ENCODE results near the gene ATG7.
"Not testable (repeated sequence)": the region's sequence is repeated elsewhere in the genome, so short reads cannot be mapped to it uniquely, and the experiment has no call there.

Gene ATG7

GRCh38 chr3:11304175-11304574 is 32.0 kb downstream of the ATG7 start:
- no peak for DNase-seq

DNA sequence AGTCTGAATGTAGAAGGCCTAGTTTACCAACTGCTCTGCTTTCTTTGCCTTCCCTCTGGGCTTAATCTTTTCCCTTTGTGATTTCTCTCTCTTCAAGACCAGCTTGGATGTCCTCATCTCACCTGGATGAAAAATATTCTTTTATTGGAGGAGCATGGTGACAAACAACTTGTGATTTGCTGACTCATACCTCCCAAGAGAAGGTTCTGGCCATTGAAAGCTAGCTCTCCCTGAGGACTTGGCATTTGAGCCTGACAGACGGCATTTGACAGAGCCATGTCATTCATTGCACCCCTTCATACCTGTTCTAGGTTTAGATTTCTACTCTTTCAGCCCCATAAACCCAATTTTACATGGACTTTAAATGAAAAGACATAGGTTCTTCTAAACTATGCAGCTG is 33.3 kb downstream of the ATG7 start:
- no peak for DNase-seq

DNA sequence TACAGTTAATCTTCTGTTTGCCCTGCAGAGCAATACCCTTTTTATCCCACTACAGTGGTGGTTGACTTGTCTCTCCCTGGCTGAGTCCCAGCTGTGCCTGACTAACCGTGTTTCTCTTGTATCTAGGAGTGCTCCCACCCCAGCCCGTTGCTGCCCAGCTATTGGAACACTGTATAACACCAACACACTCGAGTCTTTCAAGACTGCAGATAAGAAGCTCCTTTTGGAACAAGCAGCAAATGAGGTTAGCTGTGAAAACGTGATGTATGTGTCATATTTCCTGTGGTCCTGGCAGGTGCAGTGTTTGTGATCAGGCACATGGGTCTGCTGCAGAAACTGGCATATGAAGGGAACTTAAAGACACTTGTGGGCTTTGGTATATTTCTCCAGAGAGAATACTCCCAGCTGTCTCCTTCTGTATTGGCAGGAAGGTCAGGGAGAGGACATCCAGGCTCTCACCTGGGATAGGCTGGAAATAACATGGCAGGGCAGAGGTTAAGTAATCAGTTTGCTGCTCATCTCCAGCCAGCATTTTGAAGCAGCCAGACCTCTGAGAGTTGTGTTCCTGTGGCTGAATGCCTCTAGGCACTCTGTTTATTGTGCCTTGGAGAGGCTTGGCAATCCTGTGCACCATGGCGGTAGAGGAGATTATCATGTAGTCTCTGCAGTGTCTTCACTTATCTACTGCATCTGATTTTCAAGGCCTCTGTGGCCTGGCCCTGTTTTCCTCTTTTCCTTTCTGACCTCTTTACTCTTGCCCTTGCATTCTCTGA is 34.8 kb downstream of the ATG7 start:
- no peak for DNase-seq

DNA sequence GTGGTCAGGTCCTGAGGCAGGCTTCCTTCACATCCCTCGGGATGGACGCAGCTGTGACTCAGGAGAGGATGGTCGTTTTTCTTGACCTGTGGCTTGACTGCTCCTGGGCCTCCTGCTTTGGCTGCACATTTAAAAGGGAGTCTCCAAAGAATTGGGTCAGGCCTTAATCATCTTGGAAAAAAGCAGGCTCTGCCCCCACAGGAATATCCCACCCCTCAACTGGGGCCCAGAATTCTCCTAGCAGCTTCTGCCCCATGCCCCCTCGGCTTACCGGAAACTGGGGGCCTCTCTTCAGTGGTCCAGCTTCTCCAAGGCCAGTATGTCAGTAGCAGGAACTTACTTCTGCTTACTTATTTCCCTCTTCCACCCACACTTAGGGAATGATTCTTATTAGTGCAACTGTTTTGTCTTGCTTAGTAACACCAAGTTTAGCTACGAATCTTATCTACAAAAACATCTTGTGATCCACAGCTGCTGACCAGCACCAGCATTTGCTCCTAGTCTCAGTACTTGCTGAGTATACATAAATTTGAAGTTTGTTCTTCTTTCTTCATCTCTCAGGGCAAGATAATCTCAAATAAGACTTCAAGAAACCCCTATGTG is 35.7 kb downstream of the ATG7 start:
- DNase-seq = no peak

DNA sequence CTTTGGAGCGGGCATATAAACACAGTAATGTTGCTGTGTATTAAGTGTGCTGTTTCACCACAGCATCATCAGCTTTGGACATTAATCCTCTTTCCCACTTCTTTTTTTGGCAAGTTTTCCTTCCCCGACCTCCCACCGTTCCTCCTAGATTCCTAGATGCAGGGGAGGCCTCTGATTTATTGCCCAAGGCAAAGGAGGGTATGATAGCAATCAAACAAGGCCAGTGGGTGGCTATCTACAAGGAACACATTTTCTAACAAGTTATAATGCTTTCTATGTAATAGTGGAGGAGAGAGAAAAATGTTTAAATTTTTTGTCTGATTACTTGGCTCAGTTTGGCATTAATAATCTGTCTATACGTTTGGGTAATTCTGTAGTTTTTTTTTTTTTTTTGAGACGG is 38.1 kb downstream of the ATG7 start:
- DNase-seq = no peak

DNA sequence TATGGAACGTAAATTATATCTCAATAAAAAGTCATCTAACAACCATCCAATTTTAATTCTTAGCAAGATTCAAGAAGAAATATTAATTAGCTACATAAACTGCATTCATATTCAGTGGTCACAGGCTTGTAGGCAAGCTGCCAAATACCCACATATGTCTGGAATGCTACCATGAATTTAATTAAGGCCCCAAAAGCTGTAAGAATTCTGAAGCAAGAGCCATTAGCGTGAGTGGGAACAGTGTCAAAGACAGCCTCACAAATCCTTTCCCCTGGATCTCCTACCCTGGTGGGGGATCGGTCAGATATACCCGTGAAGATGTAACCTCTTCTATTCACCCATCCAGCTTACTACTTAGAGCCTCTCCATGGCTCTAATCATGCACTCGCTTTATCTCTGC is 40.0 kb downstream of the ATG7 start:
- no peak for DNase-seq

DNA sequence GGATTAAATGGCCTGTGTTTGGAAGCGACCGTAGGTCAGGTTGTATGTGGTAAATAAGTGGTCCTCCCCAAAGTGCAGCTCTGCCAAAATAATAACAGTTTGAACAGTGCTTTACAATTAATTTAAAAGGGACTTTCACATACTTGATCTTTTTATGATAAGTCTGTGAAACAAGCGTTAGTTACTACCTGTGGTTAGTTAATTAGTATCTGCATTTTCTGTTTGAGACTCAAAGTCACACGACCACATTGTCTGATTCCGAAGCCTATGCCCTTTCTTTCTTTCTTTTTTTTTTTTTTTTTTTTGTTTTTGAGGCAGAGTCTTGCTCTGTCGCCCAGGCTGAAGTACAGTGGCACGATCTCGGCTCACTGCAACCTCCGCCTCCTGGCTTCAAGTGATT is 45.1 kb downstream of the ATG7 start:
- DNase-seq = no peak

DNA sequence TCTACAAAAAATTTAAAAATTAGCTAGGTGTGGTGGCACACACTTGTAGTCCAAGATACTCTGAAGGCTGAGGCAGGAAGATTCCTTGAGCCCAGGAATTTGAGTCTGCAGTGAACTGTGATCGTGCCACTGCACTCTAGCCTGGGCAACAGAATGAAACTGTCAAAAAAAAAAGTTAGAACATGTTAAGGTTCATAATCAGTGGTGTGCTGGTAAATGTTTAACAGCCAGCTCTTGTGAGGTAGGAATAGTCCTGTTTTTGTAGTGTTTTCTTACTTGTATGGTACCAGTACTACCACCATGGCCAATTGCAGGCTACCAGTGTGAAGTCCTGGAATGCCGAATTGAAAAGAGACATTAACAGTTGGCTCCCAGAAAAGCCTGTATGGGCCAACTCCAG is 50.7 kb downstream of the ATG7 start:
- DNase-seq = no peak

GRCh38 chr3:11323813-11324212 is 51.6 kb downstream of the ATG7 start:
- no peak for DNase-seq

- DNase-seq = no peak
Measured at GRCh38 chr3:11327619-11328018, 55.4 kb downstream of the ATG7 start.

DNA sequence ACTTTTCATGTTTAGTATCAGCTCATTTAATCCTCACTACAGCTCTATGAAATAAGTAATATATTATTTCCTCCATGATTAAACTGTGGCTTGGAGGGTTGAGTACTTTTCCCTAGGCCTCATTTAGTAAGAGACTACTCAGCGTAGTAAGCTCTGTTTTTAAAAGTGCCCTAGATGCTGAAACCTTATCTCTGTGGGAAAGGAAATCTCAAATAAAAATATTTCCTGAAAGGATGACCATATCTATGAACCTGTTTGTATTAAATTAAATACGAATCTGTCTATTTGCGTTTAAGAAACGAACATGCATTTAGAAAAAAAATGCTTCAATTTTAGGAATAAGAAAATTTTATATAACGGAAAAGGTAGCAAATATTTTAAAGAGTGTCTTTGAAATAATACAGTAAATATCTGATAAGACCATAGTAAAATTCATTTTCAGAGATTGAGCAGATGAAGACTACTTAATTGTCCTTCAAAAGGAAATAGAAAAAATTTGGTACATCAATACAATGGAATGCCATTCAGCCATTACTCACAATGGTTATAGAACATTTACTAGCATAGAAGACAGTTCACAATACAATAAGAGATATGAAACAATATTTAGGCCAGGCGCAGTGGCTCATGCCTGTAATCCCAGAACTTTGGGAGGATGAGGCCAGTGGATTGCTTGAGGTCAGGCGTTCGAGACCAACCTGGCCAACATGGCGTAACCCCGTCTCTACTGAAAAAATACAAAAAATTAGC is 56.2 kb downstream of the ATG7 start:
- DNase-seq = no peak

GRCh38 chr3:11329777-11330176 is 57.6 kb downstream of the ATG7 start:
- DNase-seq = no peak

GRCh38 chr3:11331101-11331500 is 58.9 kb downstream of the ATG7 start:
- no peak for DNase-seq

DNA sequence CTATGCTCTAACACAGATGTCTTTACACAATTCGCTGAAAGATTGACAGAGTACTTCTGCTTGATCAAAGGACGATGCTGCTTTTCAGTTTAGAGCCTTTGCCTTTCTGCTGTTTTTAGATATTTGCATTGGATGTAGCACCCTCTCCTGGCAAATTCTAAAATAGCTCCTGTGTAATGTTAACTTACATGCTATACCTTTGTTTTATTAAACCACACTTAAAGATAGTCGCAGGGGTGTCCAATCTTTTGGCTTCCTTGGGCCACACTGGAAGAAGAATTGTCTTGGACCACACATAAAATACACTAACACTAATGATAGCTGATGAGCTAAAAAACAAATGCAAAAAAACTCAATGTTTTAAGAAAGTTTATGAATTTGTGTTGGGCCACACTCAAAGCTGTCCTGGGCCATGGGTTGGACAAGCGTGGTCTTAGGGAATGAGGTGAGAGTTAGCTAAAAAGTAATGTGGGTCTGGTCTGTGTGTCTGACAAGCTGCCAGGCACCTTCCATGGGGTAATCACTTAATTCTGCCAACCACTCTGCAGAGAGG is 62.9 kb downstream of the ATG7 start:
- peak; percentile 15 for DNase-seq

- DNase-seq = no peak
Measured at GRCh38 chr3:11339541-11339940, 67.3 kb downstream of the ATG7 start.

GRCh38 chr3:11346416-11346815 is 74.2 kb downstream of the ATG7 start:
- DNase-seq = no peak

DNA sequence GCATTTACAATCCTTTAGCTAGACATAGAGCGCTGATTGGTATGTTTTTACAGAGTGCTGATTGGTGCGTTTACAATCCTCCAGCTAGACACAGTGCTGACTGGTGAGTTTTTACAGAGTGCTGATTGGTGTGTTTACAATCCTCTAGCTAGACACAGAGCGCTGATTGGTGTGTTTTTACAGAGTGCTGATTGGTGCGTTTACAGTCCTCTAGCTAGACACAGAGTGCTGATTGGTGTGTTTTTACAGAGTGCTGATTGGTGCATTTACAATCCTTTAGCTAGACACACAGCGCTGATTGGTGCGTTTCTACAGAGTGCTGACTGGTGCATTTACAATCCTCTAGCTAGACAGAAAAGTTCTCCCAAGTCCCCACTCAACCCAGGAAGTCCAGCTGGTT is 76.7 kb downstream of the ATG7 start:
- DNase-seq = not testable (repeated sequence)

- no peak for DNase-seq
Measured at GRCh38 chr3:11349446-11349845, 77.2 kb downstream of the ATG7 start.

DNA sequence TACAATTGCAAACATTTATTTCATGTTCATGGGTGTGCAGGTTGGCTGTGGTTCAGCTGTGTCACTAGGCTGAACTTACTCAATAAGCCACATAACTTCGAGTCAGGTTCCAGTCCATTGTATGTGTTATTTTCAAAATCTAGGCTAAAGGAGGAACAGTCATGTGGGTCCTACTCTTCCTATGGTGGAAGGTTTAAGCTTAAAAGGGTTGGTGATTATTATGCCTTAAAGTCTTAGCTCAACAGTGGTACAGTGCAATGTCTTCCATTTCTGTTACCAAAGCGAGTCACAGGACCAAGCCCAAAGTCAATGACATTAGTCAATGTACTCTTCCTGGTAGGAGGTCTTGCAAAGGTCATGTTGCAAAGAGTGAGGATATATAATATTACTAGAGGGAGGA is 78.2 kb downstream of the ATG7 start:
- DNase-seq = no peak

- DNase-seq = no peak
Measured at GRCh38 chr3:11351451-11351850, 79.3 kb downstream of the ATG7 start.

- DNase-seq = no peak
Measured at GRCh38 chr3:11356269-11356668, 84.1 kb downstream of the ATG7 start.

GRCh38 chr3:11362600-11362999 is 90.4 kb downstream of the ATG7 start:
- DNase-seq = no peak

DNA sequence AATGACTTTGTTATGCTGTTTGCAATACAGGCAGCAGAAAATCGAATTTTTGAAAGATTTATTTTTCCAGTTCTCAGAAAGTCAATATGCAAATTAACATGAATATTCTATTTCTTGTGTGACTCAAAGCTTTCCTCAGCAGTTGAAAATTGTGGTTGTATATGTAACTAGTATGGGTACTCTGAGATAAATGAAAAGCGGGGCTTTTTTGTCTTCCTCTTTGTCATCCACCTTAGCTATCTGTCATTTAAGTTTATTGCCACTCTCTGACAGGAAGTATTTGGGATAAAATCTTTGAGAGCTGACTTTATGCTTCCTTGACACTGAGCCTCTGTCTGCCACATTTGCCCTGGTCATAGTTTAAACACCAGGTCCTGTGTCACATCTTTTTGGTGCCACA is 91.5 kb downstream of the ATG7 start:
- no peak for DNase-seq

DNA sequence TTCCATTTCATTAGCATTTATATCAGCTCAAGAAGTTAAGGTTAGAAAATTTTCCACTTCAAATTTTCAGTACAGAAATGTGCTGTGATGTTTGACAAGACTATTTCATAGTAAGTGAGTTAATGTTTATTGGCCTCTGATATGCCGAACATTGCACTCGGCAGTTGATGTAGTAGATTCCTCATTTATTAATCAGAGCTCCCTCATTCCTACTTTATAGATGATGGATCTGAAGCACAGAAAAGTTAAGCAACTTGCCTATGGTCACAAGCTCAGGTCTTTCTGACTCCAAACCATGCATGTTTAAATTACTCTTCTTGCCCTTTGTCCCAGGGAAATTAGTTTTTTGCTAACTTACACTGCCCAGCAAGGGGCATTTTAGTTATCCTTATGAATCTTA is 92.0 kb downstream of the ATG7 start:
- no peak for DNase-seq

Measured in T1000 (cell line).